Stomach (tissue), 4 donors: ENCODE measurements around the gene SGMS1.

Experiments
- EP300 ChIP-seq: sonication (generic); formaldehyde crosslinking; IDR thresholded peaks from one replicate; pipeline ENCODE4 v1.6.1; 2017; ENCODE audit warnings: antibody characterized with exemption
- POLR2A ChIP-seq, 4 donors: fragments of 450-650 bp; IDR thresholded peaks; one replicate each; pipeline ENCODE4 v1.6.1; 2016; ENCODE audit warnings: antibody characterized with exemption in 4 of 4, control low read depth in 2 of 4, mild to moderate bottlenecking in 1 of 4, moderate library complexity in 1 of 4
- POLR2AphosphoS5 ChIP-seq, 3 donors: sonication (generic); formaldehyde crosslinking; IDR thresholded peaks; one replicate each; pipeline ENCODE4 v1.6.1; 2016; ENCODE audit warnings: antibody characterized with exemption in 3 of 3
- TF ChIP-seq, protein P1 (sequence below), 7 experiments: fragments of 450-650 bp in 4 of 7; fragments of 200-600 bp in 3 of 7; sonication (generic) in 3 of 7; IDR thresholded peaks; one replicate each; pipeline ENCODE4 v1.5.1; 2016 to 2019; ENCODE audit warnings: antibody characterized with exemption in 7 of 7, control low read depth in 2 of 7, mild to moderate bottlenecking in 1 of 7

DNA sequence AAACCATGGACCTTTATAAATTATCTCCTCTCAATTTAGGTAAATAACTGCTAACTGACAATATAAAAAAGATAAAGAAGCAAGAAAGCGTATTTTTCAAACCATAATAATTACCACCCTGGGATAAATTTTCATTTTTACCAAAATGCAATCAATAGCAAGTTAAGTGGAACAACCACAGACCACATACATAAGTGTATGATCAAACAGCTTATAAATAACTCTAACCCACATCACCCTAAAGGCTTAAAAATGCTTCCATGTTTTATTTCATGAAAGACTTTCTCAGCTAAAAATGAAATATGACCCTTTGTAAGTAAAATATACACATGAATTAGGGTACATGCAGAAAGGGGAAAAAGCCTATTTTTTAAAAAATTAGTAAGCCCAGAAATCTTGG, 156.5 kb downstream of the SGMS1 start:
- TF ChIP-seq EP300, result no peak
- TF ChIP-seq, protein P1, sequence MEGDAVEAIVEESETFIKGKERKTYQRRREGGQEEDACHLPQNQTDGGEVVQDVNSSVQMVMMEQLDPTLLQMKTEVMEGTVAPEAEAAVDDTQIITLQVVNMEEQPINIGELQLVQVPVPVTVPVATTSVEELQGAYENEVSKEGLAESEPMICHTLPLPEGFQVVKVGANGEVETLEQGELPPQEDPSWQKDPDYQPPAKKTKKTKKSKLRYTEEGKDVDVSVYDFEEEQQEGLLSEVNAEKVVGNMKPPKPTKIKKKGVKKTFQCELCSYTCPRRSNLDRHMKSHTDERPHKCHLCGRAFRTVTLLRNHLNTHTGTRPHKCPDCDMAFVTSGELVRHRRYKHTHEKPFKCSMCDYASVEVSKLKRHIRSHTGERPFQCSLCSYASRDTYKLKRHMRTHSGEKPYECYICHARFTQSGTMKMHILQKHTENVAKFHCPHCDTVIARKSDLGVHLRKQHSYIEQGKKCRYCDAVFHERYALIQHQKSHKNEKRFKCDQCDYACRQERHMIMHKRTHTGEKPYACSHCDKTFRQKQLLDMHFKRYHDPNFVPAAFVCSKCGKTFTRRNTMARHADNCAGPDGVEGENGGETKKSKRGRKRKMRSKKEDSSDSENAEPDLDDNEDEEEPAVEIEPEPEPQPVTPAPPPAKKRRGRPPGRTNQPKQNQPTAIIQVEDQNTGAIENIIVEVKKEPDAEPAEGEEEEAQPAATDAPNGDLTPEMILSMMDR (IDR thresholded peaks at IDR 0.05), result no peak
- no peak for TF ChIP-seq POLR2A (IDR thresholded peaks at IDR 0.05)
- no peak for TF ChIP-seq POLR2AphosphoS5 (IDR thresholded peaks at IDR 0.05)
